C4-2B (cell line): ENCODE measurements around the gene PLA2G2E.

Experiments used
- ZFX ChIP-seq: fragments of 450-650 bp; IDR thresholded peaks from 2 replicates; pipeline ENCODE4 v1.6.1; 2017
- TF ChIP-seq, protein P1 (sequence below): fragments of 450-650 bp; conservative IDR thresholded peaks from 2 replicates; pipeline ENCODE4 v1.5.1; 2017; ENCODE audit warnings: mild to moderate bottlenecking

DNA sequence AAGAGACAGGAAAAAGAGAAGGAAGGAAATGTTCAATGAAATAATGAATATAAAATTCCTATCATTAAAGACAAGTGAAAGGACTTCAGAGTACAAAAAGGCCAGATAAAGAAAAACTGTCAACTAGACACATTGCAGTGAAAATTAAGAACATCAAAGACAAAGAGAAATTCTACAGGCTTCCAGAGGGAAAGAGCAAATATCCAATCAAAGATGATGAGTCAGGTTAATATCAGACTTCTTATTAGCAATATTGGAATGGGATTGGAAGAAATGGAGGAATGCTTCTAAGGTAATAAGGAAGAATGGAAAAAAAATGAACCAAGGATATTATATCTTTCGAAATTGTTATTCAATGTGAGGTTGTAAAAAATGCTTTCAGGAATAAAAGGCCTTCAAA lies 48.2 kb upstream of the PLA2G2E start:
- TF ChIP-seq, protein P1, sequence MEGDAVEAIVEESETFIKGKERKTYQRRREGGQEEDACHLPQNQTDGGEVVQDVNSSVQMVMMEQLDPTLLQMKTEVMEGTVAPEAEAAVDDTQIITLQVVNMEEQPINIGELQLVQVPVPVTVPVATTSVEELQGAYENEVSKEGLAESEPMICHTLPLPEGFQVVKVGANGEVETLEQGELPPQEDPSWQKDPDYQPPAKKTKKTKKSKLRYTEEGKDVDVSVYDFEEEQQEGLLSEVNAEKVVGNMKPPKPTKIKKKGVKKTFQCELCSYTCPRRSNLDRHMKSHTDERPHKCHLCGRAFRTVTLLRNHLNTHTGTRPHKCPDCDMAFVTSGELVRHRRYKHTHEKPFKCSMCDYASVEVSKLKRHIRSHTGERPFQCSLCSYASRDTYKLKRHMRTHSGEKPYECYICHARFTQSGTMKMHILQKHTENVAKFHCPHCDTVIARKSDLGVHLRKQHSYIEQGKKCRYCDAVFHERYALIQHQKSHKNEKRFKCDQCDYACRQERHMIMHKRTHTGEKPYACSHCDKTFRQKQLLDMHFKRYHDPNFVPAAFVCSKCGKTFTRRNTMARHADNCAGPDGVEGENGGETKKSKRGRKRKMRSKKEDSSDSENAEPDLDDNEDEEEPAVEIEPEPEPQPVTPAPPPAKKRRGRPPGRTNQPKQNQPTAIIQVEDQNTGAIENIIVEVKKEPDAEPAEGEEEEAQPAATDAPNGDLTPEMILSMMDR: no peak
- TF ChIP-seq ZFX: no peak
